IgD-negative memory B cell (primary cell): ENCODE data around the gene ZNF407. TPM values are rescaled to one million over a fixed set of nuclear protein-coding genes. Genes with fewer than 3 reads are reported as not detected.
A peak's percentile ranks its signal among the peaks of the same experiment; 100 is the strongest.

Experiments
- H3K27ac Mint-ChIP-seq, 3 donors: one replicate each; pipeline ENCODE4 v1.8.0; 2020 to 2022; ENCODE audit warnings: mild to moderate bottlenecking in 3 of 3, mixed read lengths in 3 of 3, moderate library complexity in 1 of 3
- H3K27me3 Mint-ChIP-seq: one replicate; pipeline ENCODE4 v1.8.0; 2021; ENCODE audit warnings: mixed read lengths
- H3K36me3 Mint-ChIP-seq: one replicate; pipeline ENCODE4 v1.8.0; 2020; ENCODE audit warnings: mild to moderate bottlenecking, mixed read lengths
- H3K4me1 Mint-ChIP-seq, 3 donors: one replicate each; pipeline ENCODE4 v1.8.0; 2020 to 2022; ENCODE audit warnings: mixed read lengths in 3 of 3, mild to moderate bottlenecking in 1 of 3
- H3K4me3 Mint-ChIP-seq, 4 donors: one replicate each; pipeline ENCODE4 v1.8.0; 2020 to 2022; ENCODE audit warnings: mild to moderate bottlenecking in 4 of 4, mixed read lengths in 4 of 4, moderate library complexity in 3 of 4
- H3K9me3 Mint-ChIP-seq, 3 donors: one replicate each; pipeline ENCODE4 v1.8.0; 2020 to 2021; ENCODE audit warnings: mixed read lengths in 3 of 3, mild to moderate bottlenecking in 1 of 3
- polyA plus RNA-seq: library from polyadenylated mRNA; unstranded; fragments of 300-500 nt; fragmentation: Illumina TruSeq; gene quantifications from one replicate; pipeline ENCODE4 v1.2.3, GENCODE V29; 2021

The ZNF407 gene
- polyA plus RNA-seq, 1 donor from 2014 or later = 3.8 TPM

- Mint-ChIP-seq H3K4me3 (no peak overlapping the region), H3K9me3 (no peaks in the 10 kb centered on the region), H3K36me3 (peaks cover 5% of the 10 kb centered on the region), H3K27me3 (no peaks in the 10 kb centered on the region), H3K4me1 (peaks cover 3 to 8% (median 4%) of the 10 kb centered on the region in 3 donors), H3K27ac (no peak overlapping the region)
Observed at GRCh38 chr18:74695170-74695569, 97.5 kb downstream of the ZNF407 start.

- no peaks in the 10 kb centered on the region for H3K9me3 Mint-ChIP-seq
- H3K4me3 Mint-ChIP-seq = no peak overlapping the region
- no peaks in the 10 kb centered on the region for H3K27me3 Mint-ChIP-seq
- peak overlapping the region in 1 of 3 donors; percentile 62 for H3K27ac Mint-ChIP-seq
- peaks cover 3% of the 10 kb centered on the region for H3K36me3 Mint-ChIP-seq
- H3K4me1 Mint-ChIP-seq = peaks cover 0 to 4% (median 4%) of the 10 kb centered on the region in 3 donors
Observed at GRCh38 chr18:74698881-74699280, 101.2 kb downstream of the ZNF407 start.

GRCh38 chr18:74699455-74699854 lies 101.8 kb downstream of the ZNF407 start:
- peaks cover 3% of the 10 kb centered on the region for H3K36me3 Mint-ChIP-seq
- no peaks in the 10 kb centered on the region for H3K27me3 Mint-ChIP-seq
- H3K27ac Mint-ChIP-seq = no peak overlapping the region
- peaks cover 0 to 4% (median 2%) of the 10 kb centered on the region in 3 donors for H3K4me1 Mint-ChIP-seq
- H3K4me3 Mint-ChIP-seq = no peak overlapping the region
- no peaks in the 10 kb centered on the region for H3K9me3 Mint-ChIP-seq

GRCh38 chr18:74702950-74703349 lies 105.3 kb downstream of the ZNF407 start:
- H3K4me1 Mint-ChIP-seq = peaks cover 0 to 6% (median 4%) of the 10 kb centered on the region in 3 donors
- no peaks in the 10 kb centered on the region for H3K27me3 Mint-ChIP-seq
- no peak overlapping the region for H3K4me3 Mint-ChIP-seq
- H3K9me3 Mint-ChIP-seq = no peaks in the 10 kb centered on the region
- no peak overlapping the region for H3K27ac Mint-ChIP-seq
- H3K36me3 Mint-ChIP-seq = peaks cover 11% of the 10 kb centered on the region

GRCh38 chr18:74708169-74708568 lies 110.5 kb downstream of the ZNF407 start:
- Mint-ChIP-seq H3K27me3 (no peaks in the 10 kb centered on the region), H3K4me3 (no peak overlapping the region), H3K27ac (no peak overlapping the region), H3K4me1 (peaks cover 1 to 6% (median 4%) of the 10 kb centered on the region in 3 donors), H3K9me3 (no peaks in the 10 kb centered on the region), H3K36me3 (peaks cover 18% of the 10 kb centered on the region)

GRCh38 chr18:74709452-74709851 lies 111.8 kb downstream of the ZNF407 start:
- H3K36me3 Mint-ChIP-seq = peaks cover 18% of the 10 kb centered on the region
- peaks cover 1 to 6% (median 4%) of the 10 kb centered on the region in 3 donors for H3K4me1 Mint-ChIP-seq
- no peak overlapping the region for H3K27ac Mint-ChIP-seq
- H3K4me3 Mint-ChIP-seq = no peak overlapping the region
- H3K9me3 Mint-ChIP-seq = no peaks in the 10 kb centered on the region
- H3K27me3 Mint-ChIP-seq = no peaks in the 10 kb centered on the region

GRCh38 chr18:74714120-74714519 lies 116.5 kb downstream of the ZNF407 start:
- no peaks in the 10 kb centered on the region for H3K27me3 Mint-ChIP-seq
- H3K27ac Mint-ChIP-seq = no peak overlapping the region
- H3K4me1 Mint-ChIP-seq = peaks cover 0 to 4% (median 3%) of the 10 kb centered on the region in 3 donors
- peaks cover 13% of the 10 kb centered on the region for H3K36me3 Mint-ChIP-seq
- peaks cover 0 to under 1% (median 0%) of the 10 kb centered on the region in 3 donors for H3K9me3 Mint-ChIP-seq
- no peak overlapping the region for H3K4me3 Mint-ChIP-seq

- Mint-ChIP-seq H3K27me3 (no peaks in the 10 kb centered on the region), H3K36me3 (peaks cover 15% of the 10 kb centered on the region), H3K9me3 (peaks cover 0 to 5% (median 0%) of the 10 kb centered on the region in 3 donors), H3K27ac (no peak overlapping the region), H3K4me3 (no peak overlapping the region), H3K4me1 (peaks cover 0 to 6% (median 5%) of the 10 kb centered on the region in 3 donors)
Observed at GRCh38 chr18:74714791-74715190, 117.1 kb downstream of the ZNF407 start.

GRCh38 chr18:74715306-74715705 lies 117.6 kb downstream of the ZNF407 start:
- peaks cover 5 to 10% (median 9%) of the 10 kb centered on the region in 3 donors for H3K4me1 Mint-ChIP-seq

GRCh38 chr18:74715865-74716712 lies 118.4 kb downstream of the ZNF407 start:
- Mint-ChIP-seq H3K27ac (no peak overlapping the region), H3K27me3 (no peaks in the 10 kb centered on the region), H3K4me3 (no peak overlapping the region), H3K9me3 (peaks cover 0 to 6% (median 0%) of the 10 kb centered on the region in 3 donors), H3K36me3 (peaks cover 17% of the 10 kb centered on the region), H3K4me1 (peaks cover 12 to 17% (median 13%) of the 10 kb centered on the region in 3 donors)

More at GRCh38 chr18:74715306-74715705, 117.6 kb downstream of the ZNF407 start:
- no peak overlapping the region for H3K27ac Mint-ChIP-seq
- H3K27me3 Mint-ChIP-seq = no peaks in the 10 kb centered on the region
- H3K9me3 Mint-ChIP-seq = peaks cover 0 to 6% (median 0%) of the 10 kb centered on the region in 3 donors
- no peak overlapping the region for H3K4me3 Mint-ChIP-seq
- peaks cover 15% of the 10 kb centered on the region for H3K36me3 Mint-ChIP-seq

GRCh38 chr18:74718312-74718711 lies 120.6 kb downstream of the ZNF407 start:
- H3K9me3 Mint-ChIP-seq = peaks cover 0 to 6% (median 0%) of the 10 kb centered on the region in 3 donors
- no peak overlapping the region for H3K4me3 Mint-ChIP-seq
- peaks cover 22 to 28% (median 22%) of the 10 kb centered on the region in 3 donors for H3K4me1 Mint-ChIP-seq
- peaks cover 13% of the 10 kb centered on the region for H3K36me3 Mint-ChIP-seq
- H3K27ac Mint-ChIP-seq = peak overlapping the region in 1 of 3 donors; percentile 24
- H3K27me3 Mint-ChIP-seq = no peaks in the 10 kb centered on the region

- Mint-ChIP-seq H3K27ac (no peak overlapping the region), H3K9me3 (peaks cover 0 to 6% (median 0%) of the 10 kb centered on the region in 3 donors), H3K4me1 (peaks cover 22 to 30% (median 22%) of the 10 kb centered on the region in 3 donors), H3K4me3 (peak overlapping the region in 1 of 4 donors; percentile 55), H3K27me3 (no peaks in the 10 kb centered on the region), H3K36me3 (peaks cover 18% of the 10 kb centered on the region)
Observed at GRCh38 chr18:74722237-74722636, 124.6 kb downstream of the ZNF407 start.

- Mint-ChIP-seq H3K27ac (no peak overlapping the region), H3K27me3 (no peaks in the 10 kb centered on the region), H3K9me3 (peaks cover 0 to 4% (median 0%) of the 10 kb centered on the region in 3 donors), H3K36me3 (peaks cover 18% of the 10 kb centered on the region), H3K4me3 (no peak overlapping the region), H3K4me1 (peaks cover 22 to 30% (median 22%) of the 10 kb centered on the region in 3 donors)
Observed at GRCh38 chr18:74724186-74724585, 126.5 kb downstream of the ZNF407 start.

GRCh38 chr18:74725690-74726089 lies 128.0 kb downstream of the ZNF407 start:
- no peaks in the 10 kb centered on the region for H3K9me3 Mint-ChIP-seq
- H3K36me3 Mint-ChIP-seq = peaks cover 24% of the 10 kb centered on the region
- H3K27ac Mint-ChIP-seq = no peak overlapping the region
- H3K4me3 Mint-ChIP-seq = no peak overlapping the region
- no peaks in the 10 kb centered on the region for H3K27me3 Mint-ChIP-seq
- peaks cover 14 to 19% (median 14%) of the 10 kb centered on the region in 3 donors for H3K4me1 Mint-ChIP-seq

- H3K4me3 Mint-ChIP-seq = no peak overlapping the region
- no peak overlapping the region for H3K27ac Mint-ChIP-seq
- H3K9me3 Mint-ChIP-seq = no peaks in the 10 kb centered on the region
- no peaks in the 10 kb centered on the region for H3K27me3 Mint-ChIP-seq
- peaks cover 0 to 1% (median 0%) of the 10 kb centered on the region in 3 donors for H3K4me1 Mint-ChIP-seq
- peaks cover 19% of the 10 kb centered on the region for H3K36me3 Mint-ChIP-seq
Observed at GRCh38 chr18:74728586-74728985, 130.9 kb downstream of the ZNF407 start.
